Fibroblast of lung (primary cell): ENCODE measurements around the gene ITM2A. TPM values are rescaled to one million over a fixed set of nuclear protein-coding genes. Genes with fewer than 3 reads are reported as not detected.

Experiments
- DNase-seq, 2 donors: peaks; one replicate each; pipeline versions ENCODE4 v3.0.0 to v3.0.0-alpha.2; 2010; ENCODE audit warnings: low read depth in 2 of 2
- H2AFZ ChIP-seq: 2 replicates; pipeline ENCODE4 v1.5.1; 2012; ENCODE audit warnings: low read length, control low read depth, inconsistent platforms
- H3K27ac ChIP-seq: 2 replicates; pipeline ENCODE4 v1.5.1; 2011; ENCODE audit warnings: low read length, control low read depth; ENCODE audit not compliant: insufficient read depth
- H3K27me3 ChIP-seq: 2 replicates; pipeline ENCODE4 v1.5.1; 2011; ENCODE audit warnings: mild to moderate bottlenecking, low read length; ENCODE audit not compliant: control insufficient read depth, insufficient read depth
- H3K36me3 ChIP-seq: 2 replicates; pipeline ENCODE4 v1.5.1; 2011; ENCODE audit warnings: low read length; ENCODE audit not compliant: control insufficient read depth, insufficient read depth
- H3K4me1 ChIP-seq: 2 replicates; pipeline ENCODE4 v1.5.1; 2011; ENCODE audit warnings: low read length; ENCODE audit not compliant: control insufficient read depth, insufficient read depth; ENCODE audit errors: extremely low read depth
- H3K4me2 ChIP-seq: 2 replicates; pipeline ENCODE4 v1.5.1; 2011; ENCODE audit warnings: low read length, control low read depth; ENCODE audit not compliant: insufficient read depth; ENCODE audit errors: extremely low read depth
- H3K4me3 ChIP-seq, 4 experiments: fragments of 200-600 bp in 1 of 4; sonication (generic) in 1 of 4; replicated peaks in 1 of 4; 2 replicates each; pipeline ENCODE4 v1.5.1; 2011 to 2016; ENCODE audit warnings: low read length in 4 of 4, low read depth in 3 of 4, mild to moderate bottlenecking in 3 of 4, control low read depth in 2 of 4, inconsistent platforms in 1 of 4, mixed read lengths in 1 of 4; ENCODE audit not compliant: insufficient read depth in 1 of 4; ENCODE audit errors: control extremely low read depth in 1 of 4
- H3K79me2 ChIP-seq: 2 replicates; pipeline ENCODE4 v1.5.1; 2012; ENCODE audit warnings: mild to moderate bottlenecking, low read length, inconsistent platforms; ENCODE audit not compliant: control insufficient read depth, insufficient read depth
- H3K9ac ChIP-seq: 2 replicates; pipeline ENCODE4 v1.5.1; 2011; ENCODE audit warnings: mild to moderate bottlenecking, low read length, control low read depth; ENCODE audit not compliant: insufficient read depth
- H3K9me3 ChIP-seq: 2 replicates; pipeline ENCODE4 v1.5.1; 2012; ENCODE audit warnings: low read depth, low read length; ENCODE audit not compliant: control insufficient read depth, insufficient read depth
- H4K20me1 ChIP-seq: 2 replicates; pipeline ENCODE4 v1.5.1; 2011; ENCODE audit warnings: low read length; ENCODE audit not compliant: control insufficient read depth, insufficient read depth; ENCODE audit errors: extremely low read depth
- CTCF ChIP-seq, 2 donors: IDR thresholded peaks in 1 of 2; conservative IDR thresholded peaks in 1 of 2; 1 replicate in 1 of 2; 2 replicates in 1 of 2; pipeline ENCODE4 v1.5.1; 2011 to 2012; ENCODE audit warnings: low read length in 2 of 2, control low read depth in 1 of 2, inconsistent platforms in 1 of 2, low read depth in 1 of 2, mild to moderate bottlenecking in 1 of 2
- EZH2 ChIP-seq: IDR thresholded peaks from 2 replicates; pipeline ENCODE4 v1.5.1; 2012; ENCODE audit warnings: low read length, control low read depth, mild to moderate bottlenecking; ENCODE audit errors: missing control alignments
- polyA plus RNA-seq, 2 donors: library from polyadenylated mRNA; depleted of rRNA in 1 of 2; stranded (reverse) in 1 of 2; unstranded in 1 of 2; fragments of >200 nt; gene quantifications; 2 replicates each; pipeline ENCODE4 v1.2.1, GENCODE V29; 2011 to 2012; ENCODE audit warnings: missing spikeins in 1 of 2
- total RNA-seq: library from RNA; depleted of rRNA; stranded (reverse); fragments of >200 nt; gene quantifications from 2 replicates; pipeline ENCODE4 v1.2.1, GENCODE V29; 2014

The ITM2A gene
- total and polyA plus RNA-seq, 2 donors (not counting 1 experiment from before 2014, with no cell fraction given), result 0.17 to 0.22 TPM

- H3K27me3 ChIP-seq, result no peaks in the 10 kb centered on the region
- no peaks in the 10 kb centered on the region for H3K4me1 ChIP-seq
- no peak overlapping the region for H3K4me2 ChIP-seq
- no peaks in the 10 kb centered on the region for H3K9me3 ChIP-seq
- no peaks in the 10 kb centered on the region for H3K36me3 ChIP-seq
- no peak overlapping the region for H3K9ac ChIP-seq
- DNase-seq, result no peak
- no peaks in the 10 kb centered on the region for H4K20me1 ChIP-seq
- no peaks in the 10 kb centered on the region for H3K79me2 ChIP-seq
- no peak overlapping the region for H3K4me3 ChIP-seq
- TF ChIP-seq CTCF (conservative IDR thresholded peaks at IDR 0.05 in 1 of 2, IDR thresholded peaks at IDR 0.05 in 1 of 2; ENCODE audit: low read depth in 1 of 2, low read length in 2 of 2), result no peak
- no peak for TF ChIP-seq EZH2
- no peak overlapping the region for H2AFZ ChIP-seq
- H3K27ac ChIP-seq, result no peak overlapping the region
Measured at GRCh38 chrX:79412972-79413371, 45.8 kb upstream of the ITM2A start.

GRCh38 chrX:79412166-79412565 is 45.0 kb upstream of the ITM2A start:
- Histone ChIP-seq H3K27ac (no peak overlapping the region), H3K4me1 (no peaks in the 10 kb centered on the region), H4K20me1 (no peaks in the 10 kb centered on the region), H2AFZ (no peak overlapping the region), H3K27me3 (no peaks in the 10 kb centered on the region), H3K4me3 (no peak overlapping the region), H3K9me3 (no peaks in the 10 kb centered on the region), H3K9ac (no peak overlapping the region), H3K36me3 (no peaks in the 10 kb centered on the region), H3K4me2 (no peak overlapping the region), H3K79me2 (no peaks in the 10 kb centered on the region)
- no peak for DNase-seq
- TF ChIP-seq EZH2, result no peak
- TF ChIP-seq CTCF (conservative IDR thresholded peaks at IDR 0.05 in 1 of 2, IDR thresholded peaks at IDR 0.05 in 1 of 2; ENCODE audit: low read depth in 1 of 2, low read length in 2 of 2), result no peak

- H2AFZ ChIP-seq, result no peak overlapping the region
- H3K27ac ChIP-seq, result no peak overlapping the region
- H3K36me3 ChIP-seq, result no peaks in the 10 kb centered on the region
- no peaks in the 10 kb centered on the region for H3K79me2 ChIP-seq
- no peak overlapping the region for H3K4me3 ChIP-seq
- H3K9ac ChIP-seq, result no peak overlapping the region
- no peak for TF ChIP-seq CTCF (conservative IDR thresholded peaks at IDR 0.05 in 1 of 2, IDR thresholded peaks at IDR 0.05 in 1 of 2; ENCODE audit: low read depth in 1 of 2, low read length in 2 of 2)
- no peak for TF ChIP-seq EZH2
- no peaks in the 10 kb centered on the region for H3K27me3 ChIP-seq
- H3K4me2 ChIP-seq, result no peak overlapping the region
- DNase-seq, result no peak
- H3K9me3 ChIP-seq, result no peaks in the 10 kb centered on the region
- no peaks in the 10 kb centered on the region for H3K4me1 ChIP-seq
- H4K20me1 ChIP-seq, result no peaks in the 10 kb centered on the region
Measured at GRCh38 chrX:79409657-79410056, 42.5 kb upstream of the ITM2A start.
